ENCODE data around the gene ZXDB. TPM values are rescaled to one million over a fixed set of nuclear protein-coding genes. Genes with fewer than 3 reads are reported as not detected.
"Not testable (repeated sequence)": the region's sequence is repeated elsewhere in the genome, so short reads cannot be mapped to it uniquely, and the experiment has no call there.

Gene ZXDB
- total RNA-seq, 1 experiment from 2014 or later = 7.2 TPM

GRCh38 chrX:57587607-57588006 is 4.2 kb upstream of the ZXDB start:
- DNase-seq (ENCODE audit: low read depth, low spot score) (no peak), ATAC-seq (no peak)
- H3K4me3 ChIP-seq (replicated peaks in 1 of 2; ENCODE audit: low read depth in 1 of 2, low read length in 2 of 2) = no peak overlapping the region
- no peaks in the 10 kb centered on the region for H3K36me3 ChIP-seq (ENCODE audit: control insufficient read depth in 1 of 2, insufficient read depth in 2 of 2, low read length in 2 of 2)
- peaks cover 5 to 9% of the 10 kb centered on the region in 2 experiments; a peak in 3 of 4 replicates for H3K4me1 ChIP-seq (ENCODE audit: control insufficient read depth in 1 of 2, insufficient read depth in 2 of 2, low read length in 2 of 2)
- CTCF ChIA-PET = no interaction called here
- RAD21 ChIA-PET (ENCODE audit: low non-redundant PET in 1 of 2, low total read pairs in 2 of 2, uncharacterized antibody in 2 of 2, unreplicated experiment in 2 of 2) = no interaction called here
- POLR2A ChIA-PET = no interaction called here
- H4K20me1 ChIP-seq (ENCODE audit: insufficient read depth) = no peaks in the 10 kb centered on the region
- H3K9ac ChIP-seq (ENCODE audit: low read length) = no peak overlapping the region
- H3K9me3 ChIP-seq (ENCODE audit: control insufficient read depth in 1 of 2, insufficient read depth in 1 of 2, low read depth in 1 of 2, low read length in 2 of 2) = no peaks in the 10 kb centered on the region
- H3K27me3 ChIP-seq (ENCODE audit: insufficient read depth, low read length) = no peaks in the 10 kb centered on the region
- H2AFZ ChIP-seq (ENCODE audit: low read depth, low read length, poor library complexity, severe bottlenecking) = no peak overlapping the region
- H3K79me2 ChIP-seq (ENCODE audit: insufficient read depth, low read length) = no peaks in the 10 kb centered on the region
- TF ChIP-seq SIN3A (IDR thresholded peaks at IDR 0.05; ENCODE audit: low read depth) (no peak), EZH2phosphoT487 (IDR thresholded peaks at IDR 0.05; ENCODE audit: borderline replicate concordance) (no peak), CEBPB (IDR thresholded peaks at IDR 0.05; ENCODE audit: low read depth) (no peak), ZNF274 (IDR thresholded peaks at IDR 0.05; ENCODE audit: low read depth, low read length) (no peak), EGR1 (IDR thresholded peaks at IDR 0.05; ENCODE audit: low read depth) (no peak), YY1 (IDR thresholded peaks at IDR 0.05; ENCODE audit: extremely low read depth, insufficient replicate concordance, low read depth, low read length) (no peak), FOSL1 (IDR thresholded peaks at IDR 0.05; ENCODE audit: low read depth) (no peak)
- H3K27ac ChIP-seq (ENCODE audit: low read depth, low read length) = no peak overlapping the region
- intact Hi-C loops (cut with micrococcal nuclease) = no loop called here
- no peak overlapping the region for H3K4me2 ChIP-seq (ENCODE audit: low read length)
- BruUV-seq (replicated peaks) = no TSS peak
- H3K9me2 ChIP-seq (ENCODE audit: insufficient read depth) = no peaks in the 10 kb centered on the region

- H3K9me3 ChIP-seq (ENCODE audit: control insufficient read depth in 1 of 2, insufficient read depth in 1 of 2, low read depth in 1 of 2, low read length in 2 of 2); H3K36me3 ChIP-seq (ENCODE audit: control insufficient read depth in 1 of 2, insufficient read depth in 2 of 2, low read length in 2 of 2); DNase-seq (ENCODE audit: low read depth, low spot score); H3K9me2 ChIP-seq (ENCODE audit: insufficient read depth); H4K20me1 ChIP-seq (ENCODE audit: insufficient read depth); H2AFZ ChIP-seq (ENCODE audit: low read depth, low read length, poor library complexity, severe bottlenecking); CTCF ChIA-PET; RAD21 ChIA-PET (ENCODE audit: low non-redundant PET in 1 of 2, low total read pairs in 2 of 2, uncharacterized antibody in 2 of 2, unreplicated experiment in 2 of 2); BruUV-seq (replicated peaks); POLR2A ChIA-PET; H3K27me3 ChIP-seq (ENCODE audit: insufficient read depth, low read length): not testable (repeated sequence)
- Histone ChIP-seq H3K4me3 (replicated peaks in 1 of 2; ENCODE audit: low read depth in 1 of 2, low read length in 2 of 2) (peak overlapping the region; percentile 38 to 55), H3K79me2 (ENCODE audit: insufficient read depth, low read length) (peaks cover 31% of the 10 kb centered on the region), H3K9ac (ENCODE audit: low read length) (peak overlapping the region; percentile 63), H3K4me2 (ENCODE audit: low read length) (peak overlapping the region; percentile 65), H3K4me1 (ENCODE audit: control insufficient read depth in 1 of 2, insufficient read depth in 2 of 2, low read length in 2 of 2) (peaks cover 5 to 19% of the 10 kb centered on the region in 2 experiments), H3K27ac (ENCODE audit: low read depth, low read length) (peak overlapping the region; percentile 67)
- peak; percentile 91 for TF ChIP-seq ZFX (IDR thresholded peaks at IDR 0.05)
- ATAC-seq = peak; percentile 86
- intact Hi-C loops (cut with micrococcal nuclease) = loop anchor here (5.0 kb wide), 1 partner anchor 315 kb away; no protein-coding TSS in a partner anchor
These were observed 516 bp downstream of the ZXDB start for GRCh38 chrX:57592160-57592893.

DNA sequence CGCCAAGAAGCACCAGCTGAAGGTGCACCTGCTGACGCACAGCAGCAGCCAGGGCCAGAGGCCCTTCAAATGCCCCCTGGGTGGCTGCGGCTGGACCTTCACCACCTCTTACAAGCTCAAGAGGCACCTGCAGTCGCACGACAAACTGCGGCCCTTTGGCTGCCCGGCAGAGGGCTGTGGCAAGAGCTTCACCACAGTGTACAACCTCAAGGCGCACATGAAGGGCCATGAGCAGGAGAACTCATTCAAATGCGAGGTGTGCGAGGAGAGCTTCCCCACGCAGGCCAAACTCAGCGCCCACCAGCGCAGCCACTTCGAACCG is 1.0 kb downstream of the ZXDB start:
- ATAC-seq = peak; percentile 71
- H3K36me3 ChIP-seq (ENCODE audit: control insufficient read depth in 1 of 2, insufficient read depth in 2 of 2, low read length in 2 of 2); DNase-seq (ENCODE audit: low read depth, low spot score); H2AFZ ChIP-seq (ENCODE audit: low read depth, low read length, poor library complexity, severe bottlenecking); H3K9me3 ChIP-seq (ENCODE audit: control insufficient read depth in 1 of 2, insufficient read depth in 1 of 2, low read depth in 1 of 2, low read length in 2 of 2); H3K27me3 ChIP-seq (ENCODE audit: insufficient read depth, low read length); H3K9me2 ChIP-seq (ENCODE audit: insufficient read depth); CTCF ChIA-PET; RAD21 ChIA-PET (ENCODE audit: low non-redundant PET in 1 of 2, low total read pairs in 2 of 2, uncharacterized antibody in 2 of 2, unreplicated experiment in 2 of 2); POLR2A ChIA-PET; BruUV-seq (replicated peaks); H4K20me1 ChIP-seq (ENCODE audit: insufficient read depth): not testable (repeated sequence)
- peaks cover 36% of the 10 kb centered on the region for H3K79me2 ChIP-seq (ENCODE audit: insufficient read depth, low read length)
- H3K4me3 ChIP-seq (replicated peaks in 1 of 2; ENCODE audit: low read depth in 1 of 2, low read length in 2 of 2) = peak overlapping the region; percentile 38 to 55
- peak overlapping the region; percentile 65 for H3K4me2 ChIP-seq (ENCODE audit: low read length)
- peak overlapping the region; percentile 67 for H3K27ac ChIP-seq (ENCODE audit: low read depth, low read length)
- intact Hi-C loops (cut with micrococcal nuclease) = loop anchor here (5.0 kb wide), 1 partner anchor 314 kb away; no protein-coding TSS in a partner anchor
- H3K9ac ChIP-seq (ENCODE audit: low read length) = peak overlapping the region; percentile 63
- peaks cover 5 to 19% of the 10 kb centered on the region in 2 experiments for H3K4me1 ChIP-seq (ENCODE audit: control insufficient read depth in 1 of 2, insufficient read depth in 2 of 2, low read length in 2 of 2)
